ENCODE measurements around the gene REPS1. TPM values are rescaled to one million over a fixed set of nuclear protein-coding genes. Genes with fewer than 3 reads are reported as not detected.
"Not testable (repeated sequence)": the region's sequence is repeated elsewhere in the genome, so short reads cannot be mapped to it uniquely, and the experiment has no call there.

REPS1 gene
- total and polyA plus RNA-seq, 2 donors (not counting 1 experiment from before 2014, with no cell fraction given), result 38.1 to 57.1 TPM

DNA sequence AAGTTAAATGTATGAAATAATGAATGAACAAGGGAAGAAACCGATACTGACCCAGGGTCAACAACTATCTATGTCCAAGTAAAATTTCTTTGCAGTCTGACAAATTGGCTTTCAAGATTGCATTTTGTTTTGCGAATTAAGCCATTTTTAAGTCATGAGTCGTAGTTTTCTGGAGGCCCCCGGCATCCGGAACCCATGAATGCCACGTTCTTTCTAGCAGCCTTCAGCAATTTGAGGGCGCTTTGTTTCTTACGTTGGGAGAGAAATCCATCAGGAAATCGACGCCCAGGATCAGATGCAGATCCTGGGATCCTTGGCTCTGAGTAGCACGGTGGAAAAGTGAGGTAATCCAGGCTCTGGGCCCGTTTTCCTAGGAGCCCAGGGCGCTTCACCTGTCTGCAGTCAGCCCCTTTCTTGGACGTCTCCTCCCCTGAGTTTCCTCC lies 40.2 kb upstream of the REPS1 start:
- Histone ChIP-seq H3K9me3 (ENCODE audit: control extremely low read depth in 1 of 3, control insufficient read depth in 2 of 3, insufficient read depth in 1 of 3, low read length in 2 of 3) (no peaks in the 10 kb centered on the region), H3K79me2 (ENCODE audit: control insufficient read depth, insufficient read depth, low read length) (peaks cover 51% of the 10 kb centered on the region), H2AFZ (ENCODE audit: insufficient read depth, low read depth, low read length, poor library complexity, severe bottlenecking) (peak overlapping the region; percentile 96), H3K36me3 (replicated peaks in 1 of 2; ENCODE audit: control extremely low read depth in 1 of 2, control insufficient read depth in 1 of 2, extremely low read depth in 1 of 2, insufficient read depth in 2 of 2, low read length in 1 of 2) (peaks cover 0 to 1% of the 10 kb centered on the region in 2 experiments), H3K27me3 (replicated peaks in 1 of 4; ENCODE audit: control extremely low read depth in 1 of 4, control insufficient read depth in 3 of 4, insufficient read depth in 4 of 4, low read length in 3 of 4) (no peaks in the 10 kb centered on the region), H3K27ac (ENCODE audit: low read length in 2 of 2) (peak overlapping the region; percentile 87 to 92), H3K4me1 (ENCODE audit: control insufficient read depth in 2 of 2, insufficient read depth in 2 of 2, low read length in 2 of 2) (peaks cover 27 to 28% of the 10 kb centered on the region in 2 donors), H3K4me2 (replicated peaks; ENCODE audit: low read depth, low read length, poor library complexity, severe bottlenecking) (peak overlapping the region; percentile 95), H4K20me1 (ENCODE audit: control insufficient read depth, insufficient read depth, low read length, poor library complexity, severe bottlenecking) (peaks cover 11% of the 10 kb centered on the region), H3K9ac (ENCODE audit: low read length) (peak overlapping the region; percentile 97), H3K4me3 (ENCODE audit: control extremely low read depth in 1 of 5, extremely low read depth in 1 of 5, insufficient read depth in 1 of 5, low read depth in 2 of 5, low read length in 4 of 5) (peak overlapping the region; percentile 84 to 100 (median 89))
- intact Hi-C loops (cut with micrococcal nuclease), result loop anchor here (2.0 to 10.0 kb wide), 2 partner anchors 337 to 623 kb away; partner anchors contain the start of gene HEBP2
- ATAC-seq (ENCODE audit: low read depth) (no peak), DNase-seq (no peak)
- POLR2A ChIA-PET, result interaction anchor here (1.0 kb wide), 1 partner anchor 255 kb away, joined by 3 read pairs; the partner anchor contains the start of gene CCDC28A
- CTCF ChIA-PET, result interaction anchor here (1.2 to 1.6 kb wide), 2 partner anchors 213 to 342 kb away, joined by 3 to 4 read pairs; no protein-coding TSS in a partner anchor
- Mint-ChIP-seq H3K27me3 (no peaks in the 10 kb centered on the region), H3K4me3 (no peak overlapping the region), H3K9me3 (ENCODE audit: insufficient read depth) (no peaks in the 10 kb centered on the region), H3K27ac (peak overlapping the region; percentile 94), H3K4me1 (peaks cover 16% of the 10 kb centered on the region)
- WGBS (ENCODE audit: insufficient coverage), result 1% methylated on average over 11 of the region's 14 CpGs
- TF ChIP-seq, protein P1, sequence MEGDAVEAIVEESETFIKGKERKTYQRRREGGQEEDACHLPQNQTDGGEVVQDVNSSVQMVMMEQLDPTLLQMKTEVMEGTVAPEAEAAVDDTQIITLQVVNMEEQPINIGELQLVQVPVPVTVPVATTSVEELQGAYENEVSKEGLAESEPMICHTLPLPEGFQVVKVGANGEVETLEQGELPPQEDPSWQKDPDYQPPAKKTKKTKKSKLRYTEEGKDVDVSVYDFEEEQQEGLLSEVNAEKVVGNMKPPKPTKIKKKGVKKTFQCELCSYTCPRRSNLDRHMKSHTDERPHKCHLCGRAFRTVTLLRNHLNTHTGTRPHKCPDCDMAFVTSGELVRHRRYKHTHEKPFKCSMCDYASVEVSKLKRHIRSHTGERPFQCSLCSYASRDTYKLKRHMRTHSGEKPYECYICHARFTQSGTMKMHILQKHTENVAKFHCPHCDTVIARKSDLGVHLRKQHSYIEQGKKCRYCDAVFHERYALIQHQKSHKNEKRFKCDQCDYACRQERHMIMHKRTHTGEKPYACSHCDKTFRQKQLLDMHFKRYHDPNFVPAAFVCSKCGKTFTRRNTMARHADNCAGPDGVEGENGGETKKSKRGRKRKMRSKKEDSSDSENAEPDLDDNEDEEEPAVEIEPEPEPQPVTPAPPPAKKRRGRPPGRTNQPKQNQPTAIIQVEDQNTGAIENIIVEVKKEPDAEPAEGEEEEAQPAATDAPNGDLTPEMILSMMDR (IDR thresholded peaks at IDR 0.05), result no peak
- TF ChIP-seq EZH2 (IDR thresholded peaks at IDR 0.05; ENCODE audit: borderline replicate concordance, insufficient read depth, low read depth, low read length, poor library complexity, severe bottlenecking), result no peak

DNA sequence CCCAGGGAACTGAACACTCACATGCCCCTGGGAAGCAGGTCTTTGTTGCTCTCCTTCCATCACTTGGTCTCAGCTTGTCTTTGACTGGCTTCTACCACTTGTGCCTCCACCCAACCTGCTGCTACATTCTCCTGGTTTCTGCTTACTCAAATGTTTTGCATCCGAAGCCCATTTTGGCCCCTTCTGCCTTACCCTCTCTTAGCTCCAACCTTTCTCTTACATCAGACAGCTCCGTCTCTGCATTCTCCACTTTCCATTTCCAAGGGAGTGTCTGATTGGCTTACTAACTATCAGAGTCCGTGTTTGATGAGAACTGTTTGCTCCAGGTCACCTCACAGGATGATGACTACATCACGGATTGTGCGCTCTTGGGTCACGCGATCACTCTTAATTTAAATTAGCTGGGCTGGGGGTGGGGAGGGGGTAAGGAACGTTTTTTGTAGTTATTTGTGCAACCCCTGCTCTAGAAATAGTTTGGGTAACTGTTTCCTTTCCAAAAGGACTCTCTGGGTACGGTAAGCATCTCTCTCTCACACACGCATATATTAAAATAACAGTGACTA lies 39.6 kb upstream of the REPS1 start:
- no peak for ATAC-seq (ENCODE audit: low read depth)
- Mint-ChIP-seq H3K4me1 (peaks cover 16% of the 10 kb centered on the region), H3K27me3 (no peaks in the 10 kb centered on the region), H3K4me3 (no peak overlapping the region), H3K27ac (peak overlapping the region; percentile 94), H3K9me3 (ENCODE audit: insufficient read depth) (no peaks in the 10 kb centered on the region)
- DNase-seq, result peak; percentile 48
- WGBS (ENCODE audit: insufficient coverage), result 18% methylated on average over 2 of the region's 10 CpGs
- H3K4me1 ChIP-seq (ENCODE audit: control insufficient read depth in 2 of 2, insufficient read depth in 2 of 2, low read length in 2 of 2), result peaks cover 27 to 28% of the 10 kb centered on the region in 2 donors
- H3K27ac ChIP-seq (ENCODE audit: low read length in 2 of 2), result peak overlapping the region; percentile 87 to 92
- H3K79me2 ChIP-seq (ENCODE audit: control insufficient read depth, insufficient read depth, low read length), result peaks cover 46% of the 10 kb centered on the region
- TF ChIP-seq, protein P1 (IDR thresholded peaks at IDR 0.05), result no peak
- TF ChIP-seq EZH2 (IDR thresholded peaks at IDR 0.05; ENCODE audit: borderline replicate concordance, insufficient read depth, low read depth, low read length, poor library complexity, severe bottlenecking), result no peak
- H3K4me3 ChIP-seq (ENCODE audit: control extremely low read depth in 1 of 5, extremely low read depth in 1 of 5, insufficient read depth in 1 of 5, low read depth in 2 of 5, low read length in 4 of 5), result peak overlapping the region; percentile 84 to 100 (median 89)
- peak overlapping the region; percentile 96 for H2AFZ ChIP-seq (ENCODE audit: insufficient read depth, low read depth, low read length, poor library complexity, severe bottlenecking)
- no peaks in the 10 kb centered on the region for H3K36me3 ChIP-seq (replicated peaks in 1 of 2; ENCODE audit: control extremely low read depth in 1 of 2, control insufficient read depth in 1 of 2, extremely low read depth in 1 of 2, insufficient read depth in 2 of 2, low read length in 1 of 2)
- H3K4me2 ChIP-seq (replicated peaks; ENCODE audit: low read depth, low read length, poor library complexity, severe bottlenecking), result peak overlapping the region; percentile 95
- CTCF ChIA-PET, result interaction anchor here (1.2 kb wide), 2 partner anchors 212 to 348 kb away, joined by 3 read pairs; no protein-coding TSS in a partner anchor
- intact Hi-C loops (cut with micrococcal nuclease), result loop anchor here (2.0 to 10.0 kb wide), 2 partner anchors 337 to 623 kb away; partner anchors contain the start of gene HEBP2
- POLR2A ChIA-PET, result no interaction called here
- H4K20me1 ChIP-seq (ENCODE audit: control insufficient read depth, insufficient read depth, low read length, poor library complexity, severe bottlenecking), result peaks cover 6% of the 10 kb centered on the region
- no peaks in the 10 kb centered on the region for H3K9me3 ChIP-seq (ENCODE audit: control extremely low read depth in 1 of 3, control insufficient read depth in 2 of 3, insufficient read depth in 1 of 3, low read length in 2 of 3)
- H3K27me3 ChIP-seq (replicated peaks in 1 of 4; ENCODE audit: control extremely low read depth in 1 of 4, control insufficient read depth in 3 of 4, insufficient read depth in 4 of 4, low read length in 3 of 4), result no peaks in the 10 kb centered on the region
- H3K9ac ChIP-seq (ENCODE audit: low read length), result peak overlapping the region; percentile 97

DNA sequence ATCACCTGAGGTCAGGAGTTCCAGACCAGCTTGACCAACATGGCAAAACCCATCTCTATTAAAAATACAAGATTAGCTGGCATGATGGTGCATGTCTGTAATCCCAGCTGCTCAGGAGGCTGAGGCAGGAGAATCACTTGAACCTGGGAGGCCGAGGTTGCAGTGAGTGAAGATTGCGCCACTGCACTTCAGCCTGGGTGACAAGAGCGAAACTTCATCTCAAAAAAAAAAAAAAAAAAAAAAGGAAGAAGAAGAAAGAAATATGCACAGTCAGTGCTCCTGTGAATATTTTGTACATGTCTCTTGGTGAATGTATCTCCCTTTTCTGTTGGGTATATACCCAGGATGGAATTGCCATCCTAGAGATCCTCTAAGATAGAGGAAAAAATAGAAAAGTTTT lies 37.4 kb upstream of the REPS1 start:
- CTCF ChIA-PET; H3K9ac ChIP-seq (ENCODE audit: low read length); H3K27me3 ChIP-seq (replicated peaks in 1 of 4; ENCODE audit: control extremely low read depth in 1 of 4, control insufficient read depth in 3 of 4, insufficient read depth in 4 of 4, low read length in 3 of 4); H3K27ac ChIP-seq (ENCODE audit: low read length in 2 of 2); H3K27me3 Mint-ChIP-seq; H3K4me2 ChIP-seq (replicated peaks; ENCODE audit: low read depth, low read length, poor library complexity, severe bottlenecking); H3K36me3 ChIP-seq (replicated peaks in 1 of 2; ENCODE audit: control extremely low read depth in 1 of 2, control insufficient read depth in 1 of 2, extremely low read depth in 1 of 2, insufficient read depth in 2 of 2, low read length in 1 of 2); ATAC-seq (ENCODE audit: low read depth); H2AFZ ChIP-seq (ENCODE audit: insufficient read depth, low read depth, low read length, poor library complexity, severe bottlenecking); H3K4me3 Mint-ChIP-seq; H3K27ac Mint-ChIP-seq; H3K4me3 ChIP-seq (ENCODE audit: control extremely low read depth in 1 of 5, extremely low read depth in 1 of 5, insufficient read depth in 1 of 5, low read depth in 2 of 5, low read length in 4 of 5); H4K20me1 ChIP-seq (ENCODE audit: control insufficient read depth, insufficient read depth, low read length, poor library complexity, severe bottlenecking); DNase-seq; H3K9me3 Mint-ChIP-seq (ENCODE audit: insufficient read depth); H3K9me3 ChIP-seq (ENCODE audit: control extremely low read depth in 1 of 3, control insufficient read depth in 2 of 3, insufficient read depth in 1 of 3, low read length in 2 of 3): not testable (repeated sequence)
- intact Hi-C loops (cut with micrococcal nuclease), result loop anchor here (10.0 kb wide), 1 partner anchor 621 kb away; the partner anchor contains the start of gene HEBP2
- no CpG with 5 or more reads among the region's 3 CpGs for WGBS (ENCODE audit: insufficient coverage)
- H3K4me1 ChIP-seq (ENCODE audit: control insufficient read depth in 2 of 2, insufficient read depth in 2 of 2, low read length in 2 of 2), result peaks cover 17 to 21% of the 10 kb centered on the region in 2 donors
- peaks cover 13% of the 10 kb centered on the region for H3K4me1 Mint-ChIP-seq
- peaks cover 26% of the 10 kb centered on the region for H3K79me2 ChIP-seq (ENCODE audit: control insufficient read depth, insufficient read depth, low read length)
- POLR2A ChIA-PET, result interaction anchor here (0.7 kb wide), 1 partner anchor 346 kb away, joined by 11 read pairs; no protein-coding TSS in a partner anchor
